CD8-positive, alpha-beta memory T cell (primary cell): ENCODE measurements around the gene SPHKAP. TPM values are rescaled to one million over a fixed set of nuclear protein-coding genes. Genes with fewer than 3 reads are reported as not detected.

Experiments used
- CTCF ChIA-PET: fragments of 350-600 bp; sonication (Branson Sonifier 250); formaldehyde crosslinking; loops from one replicate; lab custom pipeline; 2021; ENCODE audit warnings: antibody characterized with exemption; lab: Charles Lee
- POLR2A ChIA-PET: fragments of 350-600 bp; sonication (Branson Sonifier 250); formaldehyde crosslinking; loops from one replicate; lab custom pipeline; 2021; ENCODE audit warnings: antibody characterized with exemption; lab: Charles Lee
- DNase-seq, 5 donors: peaks; one replicate each; pipeline versions ENCODE4 v3.0.0 to v3.0.0-alpha.2; 2020 to 2022; ENCODE audit warnings: mixed read lengths in 1 of 5
- H3K27ac ChIP-seq: one replicate; pipeline ENCODE4 v1.7.0; 2013; ENCODE audit warnings: low read depth, mild to moderate bottlenecking, low read length, moderate library complexity
- H3K27me3 ChIP-seq: 2 replicates; pipeline ENCODE4 v1.7.0; 2013; ENCODE audit warnings: low read length, mild to moderate bottlenecking; ENCODE audit not compliant: insufficient read depth, poor library complexity, severe bottlenecking
- H3K36me3 ChIP-seq: 2 replicates; pipeline ENCODE4 v1.7.0; 2013; ENCODE audit warnings: mild to moderate bottlenecking, low read length, moderate library complexity; ENCODE audit not compliant: insufficient read depth
- H3K4me1 ChIP-seq: 2 replicates; pipeline ENCODE4 v1.7.0; 2013; ENCODE audit warnings: mild to moderate bottlenecking, low read length, moderate library complexity; ENCODE audit not compliant: insufficient read depth
- H3K4me3 ChIP-seq: 2 replicates; pipeline ENCODE4 v1.7.0; 2013; ENCODE audit warnings: mild to moderate bottlenecking, low read length
- H3K9me3 ChIP-seq: 2 replicates; pipeline ENCODE4 v1.7.0; 2013; ENCODE audit warnings: mild to moderate bottlenecking, low read length
- H3K27ac Mint-ChIP-seq, 8 donors: one replicate each; pipeline ENCODE4 v1.8.0; 2020 to 2021; ENCODE audit warnings: mixed read lengths in 8 of 8, mild to moderate bottlenecking in 6 of 8, inconsistent platforms in 3 of 8, moderate library complexity in 3 of 8
- H3K27me3 Mint-ChIP-seq, 2 donors: one replicate each; pipeline ENCODE4 v1.8.0; 2020 to 2021; ENCODE audit warnings: mixed read lengths in 2 of 2, mild to moderate bottlenecking in 1 of 2, moderate library complexity in 1 of 2
- H3K36me3 Mint-ChIP-seq, 3 donors: one replicate each; pipeline ENCODE4 v1.8.0; 2020 to 2021; ENCODE audit warnings: mixed read lengths in 3 of 3, inconsistent platforms in 1 of 3, mild to moderate bottlenecking in 1 of 3
- H3K4me1 Mint-ChIP-seq, 3 donors: one replicate each; pipeline ENCODE4 v1.8.0; 2020 to 2021; ENCODE audit warnings: mixed read lengths in 3 of 3, inconsistent platforms in 1 of 3, mild to moderate bottlenecking in 1 of 3
- H3K4me3 Mint-ChIP-seq, 7 donors: one replicate each; pipeline ENCODE4 v1.8.0; 2020 to 2021; ENCODE audit warnings: mixed read lengths in 7 of 7, mild to moderate bottlenecking in 6 of 7, moderate library complexity in 4 of 7, inconsistent platforms in 2 of 7
- H3K9me3 Mint-ChIP-seq, 5 donors: one replicate each; pipeline ENCODE4 v1.8.0; 2020 to 2022; ENCODE audit warnings: mixed read lengths in 5 of 5, mild to moderate bottlenecking in 3 of 5, moderate library complexity in 2 of 5, inconsistent platforms in 1 of 5
- polyA plus RNA-seq: library from polyadenylated mRNA; unstranded; fragments of 300-500 nt; fragmentation: Illumina TruSeq; gene quantifications from one replicate; pipeline ENCODE4 v1.2.3, GENCODE V29; 2021
- total RNA-seq, 2 experiments: library from RNA; stranded (reverse); gene quantifications; one replicate each; pipeline ENCODE4 v1.2.3, GENCODE V29; 2021

The SPHKAP gene
- total and polyA plus RNA-seq, 3 experiments from 2014 or later = not detected

GRCh38 chr2:228066126-228066798 lies 115.2 kb downstream of the SPHKAP start:
- no peak for DNase-seq
- peaks cover 0 to 2% (median 0%) of the 10 kb centered on the region in 5 donors for H3K9me3 Mint-ChIP-seq
- H3K4me1 ChIP-seq = no peaks in the 10 kb centered on the region
- no peaks in the 10 kb centered on the region for H3K27me3 Mint-ChIP-seq
- no peaks in the 10 kb centered on the region for H3K9me3 ChIP-seq
- no peak overlapping the region for H3K4me3 Mint-ChIP-seq
- H3K27ac ChIP-seq = no peak overlapping the region
- H3K4me1 Mint-ChIP-seq = no peaks in the 10 kb centered on the region
- no peaks in the 10 kb centered on the region for H3K27me3 ChIP-seq
- no peaks in the 10 kb centered on the region for H3K36me3 ChIP-seq
- no peak overlapping the region for H3K4me3 ChIP-seq
- POLR2A ChIA-PET = no interaction called here
- H3K36me3 Mint-ChIP-seq = no peaks in the 10 kb centered on the region
- no peak overlapping the region for H3K27ac Mint-ChIP-seq
- CTCF ChIA-PET = no interaction called here

- Mint-ChIP-seq H3K27ac (no peak overlapping the region), H3K4me1 (no peaks in the 10 kb centered on the region)
- CTCF ChIA-PET = no interaction called here
These were observed 115.8 kb downstream of the SPHKAP start for GRCh38 chr2:228065686-228066085.

GRCh38 chr2:228064796-228065315 lies 116.6 kb downstream of the SPHKAP start:
- H3K27ac ChIP-seq = no peak overlapping the region
- Mint-ChIP-seq H3K27me3 (no peaks in the 10 kb centered on the region), H3K9me3 (peaks cover 0 to 5% (median 0%) of the 10 kb centered on the region in 5 donors), H3K4me3 (no peak overlapping the region), H3K4me1 (no peaks in the 10 kb centered on the region), H3K27ac (no peak overlapping the region), H3K36me3 (no peaks in the 10 kb centered on the region)
- DNase-seq = no peak
- no peaks in the 10 kb centered on the region for H3K9me3 ChIP-seq
- H3K4me3 ChIP-seq = no peak overlapping the region
- no peaks in the 10 kb centered on the region for H3K4me1 ChIP-seq
- H3K36me3 ChIP-seq = no peaks in the 10 kb centered on the region
- ChIA-PET CTCF (no interaction called here), POLR2A (no interaction called here)
- H3K27me3 ChIP-seq = no peaks in the 10 kb centered on the region

More at GRCh38 chr2:228065686-228066085, 115.8 kb downstream of the SPHKAP start:
- no peak overlapping the region for H3K4me3 Mint-ChIP-seq
- Histone ChIP-seq H3K9me3 (no peaks in the 10 kb centered on the region), H3K4me1 (no peaks in the 10 kb centered on the region), H3K27me3 (no peaks in the 10 kb centered on the region), H3K27ac (no peak overlapping the region), H3K4me3 (no peak overlapping the region), H3K36me3 (no peaks in the 10 kb centered on the region)
- H3K9me3 Mint-ChIP-seq = peaks cover 0 to 3% (median 0%) of the 10 kb centered on the region in 5 donors
- POLR2A ChIA-PET = no interaction called here
- DNase-seq = no peak
- H3K36me3 Mint-ChIP-seq = no peaks in the 10 kb centered on the region
- no peaks in the 10 kb centered on the region for H3K27me3 Mint-ChIP-seq

- CTCF ChIA-PET = no interaction called here
These were observed 117.5 kb downstream of the SPHKAP start for GRCh38 chr2:228064024-228064423.

GRCh38 chr2:228063558-228063957 lies 117.9 kb downstream of the SPHKAP start:
- Mint-ChIP-seq H3K4me3 (no peak overlapping the region), H3K4me1 (no peaks in the 10 kb centered on the region), H3K27me3 (no peaks in the 10 kb centered on the region), H3K36me3 (no peaks in the 10 kb centered on the region), H3K9me3 (peaks cover 0 to 5% (median 0%) of the 10 kb centered on the region in 5 donors), H3K27ac (no peak overlapping the region)
- DNase-seq = no peak
- Histone ChIP-seq H3K27ac (no peak overlapping the region), H3K4me1 (no peaks in the 10 kb centered on the region), H3K9me3 (no peaks in the 10 kb centered on the region), H3K27me3 (no peaks in the 10 kb centered on the region), H3K4me3 (no peak overlapping the region), H3K36me3 (no peaks in the 10 kb centered on the region)
- POLR2A ChIA-PET = no interaction called here
- CTCF ChIA-PET = no interaction called here

More at GRCh38 chr2:228064024-228064423, 117.5 kb downstream of the SPHKAP start:
- Mint-ChIP-seq H3K4me1 (no peaks in the 10 kb centered on the region), H3K36me3 (no peaks in the 10 kb centered on the region), H3K27ac (no peak overlapping the region), H3K4me3 (no peak overlapping the region), H3K27me3 (no peaks in the 10 kb centered on the region), H3K9me3 (peaks cover 0 to 5% (median 0%) of the 10 kb centered on the region in 5 donors)
- H3K9me3 ChIP-seq = no peaks in the 10 kb centered on the region
- no peaks in the 10 kb centered on the region for H3K4me1 ChIP-seq
- H3K36me3 ChIP-seq = no peaks in the 10 kb centered on the region
- H3K4me3 ChIP-seq = no peak overlapping the region
- POLR2A ChIA-PET = no interaction called here
- no peaks in the 10 kb centered on the region for H3K27me3 ChIP-seq
- no peak for DNase-seq
- H3K27ac ChIP-seq = no peak overlapping the region

GRCh38 chr2:228059735-228060134 lies 121.8 kb downstream of the SPHKAP start:
- Mint-ChIP-seq H3K27ac (no peak overlapping the region), H3K4me3 (no peak overlapping the region), H3K4me1 (no peaks in the 10 kb centered on the region), H3K27me3 (no peaks in the 10 kb centered on the region), H3K36me3 (no peaks in the 10 kb centered on the region), H3K9me3 (peaks cover 0 to 5% (median 3%) of the 10 kb centered on the region in 5 donors)
- ChIA-PET POLR2A (no interaction called here), CTCF (no interaction called here)
- no peaks in the 10 kb centered on the region for H3K27me3 ChIP-seq
- no peak overlapping the region for H3K27ac ChIP-seq
- no peaks in the 10 kb centered on the region for H3K36me3 ChIP-seq
- no peak overlapping the region for H3K4me3 ChIP-seq
- H3K9me3 ChIP-seq = no peaks in the 10 kb centered on the region
- DNase-seq = no peak
- no peaks in the 10 kb centered on the region for H3K4me1 ChIP-seq

GRCh38 chr2:228056293-228057097 lies 125.0 kb downstream of the SPHKAP start:
- H3K27ac ChIP-seq = no peak overlapping the region
- Mint-ChIP-seq H3K27ac (no peak overlapping the region), H3K4me1 (no peaks in the 10 kb centered on the region), H3K27me3 (no peaks in the 10 kb centered on the region), H3K9me3 (peaks cover 0 to 8% (median 1%) of the 10 kb centered on the region in 5 donors), H3K4me3 (no peak overlapping the region), H3K36me3 (no peaks in the 10 kb centered on the region)
- H3K9me3 ChIP-seq = no peaks in the 10 kb centered on the region
- no peaks in the 10 kb centered on the region for H3K36me3 ChIP-seq
- no peak for DNase-seq
- H3K4me3 ChIP-seq = no peak overlapping the region
- H3K27me3 ChIP-seq = no peaks in the 10 kb centered on the region
- ChIA-PET POLR2A (no interaction called here), CTCF (no interaction called here)
- H3K4me1 ChIP-seq = no peaks in the 10 kb centered on the region

GRCh38 chr2:228048838-228049490 lies 132.5 kb downstream of the SPHKAP start:
- H3K4me3 Mint-ChIP-seq = no peak overlapping the region
- POLR2A ChIA-PET = no interaction called here

More at GRCh38 chr2:228048838-228049490, 132.5 kb downstream of the SPHKAP start:
- Histone ChIP-seq H3K27me3 (no peaks in the 10 kb centered on the region), H3K4me3 (no peak overlapping the region), H3K36me3 (no peaks in the 10 kb centered on the region), H3K4me1 (no peaks in the 10 kb centered on the region), H3K27ac (no peak overlapping the region), H3K9me3 (no peaks in the 10 kb centered on the region)
- Mint-ChIP-seq H3K27ac (no peak overlapping the region), H3K9me3 (peaks cover 0 to 7% (median 2%) of the 10 kb centered on the region in 5 donors), H3K36me3 (no peaks in the 10 kb centered on the region), H3K27me3 (no peaks in the 10 kb centered on the region), H3K4me1 (no peaks in the 10 kb centered on the region)
- CTCF ChIA-PET = no interaction called here
- no peak for DNase-seq
